HFF-Myc (cell line): Measurements from ENCODE around the gene LMCD1.

Experiments used
- DNase-seq: peaks from one replicate; pipeline ENCODE4 v3.0.0-alpha.2; 2011; ENCODE audit warnings: low read depth; ENCODE audit errors: extremely low read depth
- H3K4me3 ChIP-seq: replicated peaks from 2 replicates; pipeline ENCODE4 v1.5.1; 2011; ENCODE audit warnings: low read depth, mild to moderate bottlenecking, control low read depth, low read length
- CTCF ChIP-seq: IDR thresholded peaks from 2 replicates; pipeline ENCODE4 v1.5.1; 2012; ENCODE audit warnings: mild to moderate bottlenecking, low read depth, low read length, control low read depth; ENCODE audit errors: missing control alignments

The LMCD1 gene

GRCh38 chr3:8538913-8539312 is 37.3 kb downstream of the LMCD1 start:
- H3K4me3 ChIP-seq: no peak overlapping the region
- no peak for DNase-seq
- no peak for TF ChIP-seq CTCF

GRCh38 chr3:8539419-8539818 is 37.8 kb downstream of the LMCD1 start:
- H3K4me3 ChIP-seq: no peak overlapping the region
- DNase-seq: no peak
- no peak for TF ChIP-seq CTCF

- no peak overlapping the region for H3K4me3 ChIP-seq
- DNase-seq: no peak
- no peak for TF ChIP-seq CTCF
Observed at GRCh38 chr3:8540456-8540855, 38.8 kb downstream of the LMCD1 start.

GRCh38 chr3:8541486-8541885 is 39.9 kb downstream of the LMCD1 start:
- no peak for DNase-seq
- TF ChIP-seq CTCF: no peak

DNA sequence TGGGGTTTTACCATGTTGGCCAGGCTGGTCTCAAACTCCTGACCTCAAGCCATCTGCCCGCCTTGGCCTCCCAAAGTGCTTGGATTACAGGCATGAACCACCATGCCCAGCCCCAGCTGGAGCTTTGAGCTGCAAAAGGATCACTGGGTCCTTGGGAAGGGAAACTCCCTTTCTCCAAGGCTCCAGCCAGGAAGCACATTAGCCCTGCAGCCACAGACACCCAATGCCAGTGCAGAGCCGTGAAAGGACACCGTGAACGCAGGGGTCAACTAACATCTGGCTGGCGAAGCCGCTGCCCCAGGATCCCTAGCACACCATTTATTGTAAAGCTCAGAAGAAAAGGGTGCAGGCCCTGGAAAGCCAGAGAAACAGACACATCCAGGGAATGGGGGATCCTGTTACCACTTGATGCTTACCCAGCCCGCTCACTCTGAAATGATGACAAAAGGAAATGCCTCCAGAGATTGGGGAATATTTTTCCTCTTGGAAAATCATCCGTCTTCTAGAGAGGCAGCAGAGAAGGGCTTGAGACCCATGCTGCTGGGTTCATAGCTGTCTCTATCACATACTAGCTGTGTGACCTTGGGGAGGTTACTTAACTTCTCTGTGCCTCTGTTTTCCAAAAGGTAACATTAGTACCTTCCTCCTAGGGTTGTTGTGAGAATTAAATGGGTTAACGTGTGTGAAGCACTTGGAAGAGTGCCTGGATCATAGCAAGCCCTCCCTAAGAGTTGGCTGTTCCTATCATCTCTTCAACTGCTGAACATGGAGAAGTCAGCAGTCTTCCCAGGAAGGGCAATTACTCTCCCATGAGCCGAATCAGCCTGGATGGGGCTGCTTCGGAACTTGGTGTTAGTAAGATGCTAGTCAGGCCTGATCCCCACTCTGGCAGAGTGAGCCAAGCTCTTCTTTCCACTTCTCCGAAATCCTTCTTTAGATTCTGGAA is 40.8 kb downstream of the LMCD1 start:
- no peak for TF ChIP-seq CTCF
- no peak overlapping the region for H3K4me3 ChIP-seq
- no peak for DNase-seq

More at GRCh38 chr3:8541486-8541885, 39.9 kb downstream of the LMCD1 start:
- H3K4me3 ChIP-seq: no peak overlapping the region

GRCh38 chr3:8546609-8547008 is 45.0 kb downstream of the LMCD1 start:
- no peak overlapping the region for H3K4me3 ChIP-seq
- TF ChIP-seq CTCF: no peak
- no peak for DNase-seq
